Anterior cingulate cortex (tissue), 58 donors: Measurements from ENCODE around the gene ABHD1.
A peak's percentile ranks its signal among the peaks of the same experiment; 100 is the strongest.

Experiments used
- DNase-seq, 58 donors: peaks; one replicate each; lab custom pipeline; 2025; lab: John Stamatoyannopoulos, UW

ABHD1 gene

GRCh38 chr2:27086090-27086723 lies 37.4 kb upstream of the ABHD1 start:
- DNase-seq = peak; percentile 64 to 96 (median 92)

- peak in 35 of 58 donors; percentile 32 to 78 (median 61) for DNase-seq
Measured at GRCh38 chr2:27086724-27087593, 36.7 kb upstream of the ABHD1 start, which contains the start of gene KHK. Gene KHK (plus strand): TSS chr2:27086772. CDS start chr2:27087260, 488 bp downstream.

GRCh38 chr2:27087823-27088410 lies 35.7 kb upstream of the ABHD1 start:
- DNase-seq = no peak

GRCh38 chr2:27088634-27089033 lies 35.0 kb upstream of the ABHD1 start:
- no peak for DNase-seq

GRCh38 chr2:27089111-27089954 lies 34.3 kb upstream of the ABHD1 start:
- no peak for DNase-seq

GRCh38 chr2:27091746-27092695 lies 31.6 kb upstream of the ABHD1 start:
- DNase-seq = no peak

- no peak for DNase-seq
Measured at GRCh38 chr2:27092696-27093429, 30.8 kb upstream of the ABHD1 start.

GRCh38 chr2:27093430-27094352 lies 29.9 kb upstream of the ABHD1 start:
- no peak for DNase-seq

GRCh38 chr2:27094353-27094984 lies 29.1 kb upstream of the ABHD1 start:
- DNase-seq = no peak

GRCh38 chr2:27095427-27095744 lies 28.2 kb upstream of the ABHD1 start:
- DNase-seq = no peak

- peak in 55 of 58 donors; percentile 4 to 86 (median 51) for DNase-seq
Measured at GRCh38 chr2:27095745-27096651, 27.6 kb upstream of the ABHD1 start.

- DNase-seq = no peak
Measured at GRCh38 chr2:27096748-27097297, 26.8 kb upstream of the ABHD1 start.

- DNase-seq = no peak
Measured at GRCh38 chr2:27097341-27097740, 26.3 kb upstream of the ABHD1 start.

GRCh38 chr2:27099334-27099955 lies 24.2 kb upstream of the ABHD1 start:
- no peak for DNase-seq

GRCh38 chr2:27100036-27100435 lies 23.6 kb upstream of the ABHD1 start:
- DNase-seq = no peak
